Ramos (cell line): ENCODE results near the gene ATP8B3.

Source experiments
- in situ Hi-C: fragments of 300-500 bp; cut with MboI; formaldehyde crosslinking; loops from one replicate; pipeline ENCODE4 v1.14.3; 2022; ENCODE audit warnings: low sequenced_read_pairs; ENCODE audit not compliant: unreplicated experiment

ATP8B3 gene

GRCh38 chr19:1837625-1838105 lies 25.6 kb upstream of the ATP8B3 start:
- in situ Hi-C loops, result no loop called here

GRCh38 chr19:1837222-1837565 lies 25.1 kb upstream of the ATP8B3 start:
- in situ Hi-C loops, result no loop called here

- in situ Hi-C loops, result no loop called here
Measured at GRCh38 chr19:1836458-1837221, 24.6 kb upstream of the ATP8B3 start.

GRCh38 chr19:1833540-1833939 lies 21.5 kb upstream of the ATP8B3 start:
- in situ Hi-C loops, result no loop called here

- in situ Hi-C loops, result no loop called here
Measured at GRCh38 chr19:1832046-1832663, 20.1 kb upstream of the ATP8B3 start.

GRCh38 chr19:1830978-1831377 lies 18.9 kb upstream of the ATP8B3 start:
- in situ Hi-C loops, result no loop called here

GRCh38 chr19:1830568-1830967 lies 18.5 kb upstream of the ATP8B3 start:
- in situ Hi-C loops, result no loop called here

- in situ Hi-C loops, result no loop called here
Measured at GRCh38 chr19:1829958-1830357, 17.9 kb upstream of the ATP8B3 start.

GRCh38 chr19:1828279-1829238 lies 16.5 kb upstream of the ATP8B3 start:
- in situ Hi-C loops, result no loop called here

GRCh38 chr19:1827566-1828278 lies 15.6 kb upstream of the ATP8B3 start:
- in situ Hi-C loops, result no loop called here

- in situ Hi-C loops, result no loop called here
Measured at GRCh38 chr19:1826557-1827521, 14.8 kb upstream of the ATP8B3 start.

- in situ Hi-C loops, result no loop called here
Measured at GRCh38 chr19:1825909-1826556, 14.0 kb upstream of the ATP8B3 start.

GRCh38 chr19:1824252-1824622 lies 12.2 kb upstream of the ATP8B3 start:
- in situ Hi-C loops, result no loop called here

GRCh38 chr19:1823539-1824251 lies 11.6 kb upstream of the ATP8B3 start:
- in situ Hi-C loops, result no loop called here

- in situ Hi-C loops, result no loop called here
Measured at GRCh38 chr19:1823020-1823419, 10.9 kb upstream of the ATP8B3 start.

GRCh38 chr19:1822210-1822609 lies 10.1 kb upstream of the ATP8B3 start:
- in situ Hi-C loops, result no loop called here

GRCh38 chr19:1819341-1820255 lies 7.5 kb upstream of the ATP8B3 start:
- in situ Hi-C loops, result no loop called here
